B cell (primary cell): ENCODE measurements around the gene PRSS16. TPM values are rescaled to one million over a fixed set of nuclear protein-coding genes. Genes with fewer than 3 reads are reported as not detected.

Experiments
- ATAC-seq: fragments of 200-7000 bp; cut with Tn5 transposase; one replicate; pipeline ENCODE4 v1.10.0; 2021; ENCODE audit warnings: low read depth, mild to moderate bottlenecking, moderate number of reproducible peaks, moderate library complexity
- CTCF ChIA-PET: fragments of 350-600 bp; sonication (Branson Sonifier 250); formaldehyde crosslinking; loops from one replicate; lab custom pipeline; 2021; ENCODE audit warnings: antibody characterized with exemption, inconsistent platforms; lab: Charles Lee
- POLR2A ChIA-PET: fragments of 350-600 bp; sonication (Branson Sonifier 250); formaldehyde crosslinking; loops from one replicate; lab custom pipeline; 2021; ENCODE audit warnings: antibody characterized with exemption; lab: Charles Lee
- DNase-seq: peaks from one replicate; pipeline ENCODE4 v3.0.0; 2013
- H2AFZ ChIP-seq: 2 replicates; pipeline ENCODE4 v1.6.1; 2012; ENCODE audit warnings: mild to moderate bottlenecking, low read depth, low read length; ENCODE audit not compliant: insufficient read depth, poor library complexity, severe bottlenecking
- H3K27ac ChIP-seq, 2 donors: 1 replicate in 1 of 2; 2 replicates in 1 of 2; pipeline ENCODE4 v1.5.1; 2012 to 2013; ENCODE audit warnings: low read length in 2 of 2, mild to moderate bottlenecking in 2 of 2, moderate library complexity in 1 of 2
- H3K27me3 ChIP-seq, 4 experiments: fragments of 200-600 bp in 1 of 4; sonication (generic) in 1 of 4; replicated peaks in 1 of 4; 1 replicate in 2 of 4; 2 replicates in 2 of 4; pipeline versions ENCODE4 v1.6.1 to v1.7.0; 2013 to 2016; ENCODE audit warnings: low read length in 3 of 4, mild to moderate bottlenecking in 2 of 4, mixed read lengths in 1 of 4, moderate library complexity in 1 of 4; ENCODE audit not compliant: insufficient read depth in 4 of 4, control insufficient read depth in 3 of 4; ENCODE audit errors: control extremely low read depth in 1 of 4
- H3K36me3 ChIP-seq, 2 experiments: replicated peaks in 1 of 2; 1 replicate in 1 of 2; 2 replicates in 1 of 2; pipeline versions ENCODE4 v1.6.1 to v1.7.1; 2013; ENCODE audit warnings: low read length in 1 of 2; ENCODE audit not compliant: insufficient read depth in 2 of 2, control insufficient read depth in 1 of 2; ENCODE audit errors: control extremely low read depth in 1 of 2, extremely low read depth in 1 of 2
- H3K4me1 ChIP-seq, 2 donors: fragments of 200-600 bp in 1 of 2; sonication (generic) in 1 of 2; 1 replicate in 1 of 2; 2 replicates in 1 of 2; pipeline versions ENCODE4 v1.5.1 to v1.6.1; 2013 to 2017; ENCODE audit warnings: low read length in 2 of 2; ENCODE audit not compliant: control insufficient read depth in 2 of 2, insufficient read depth in 2 of 2
- H3K4me2 ChIP-seq: replicated peaks from 2 replicates; pipeline ENCODE3; 2012; ENCODE audit warnings: mild to moderate bottlenecking, low read depth, low read length; ENCODE audit not compliant: poor library complexity, severe bottlenecking
- H3K4me3 ChIP-seq, 5 experiments: fragments of 200-600 bp in 1 of 5; sonication (generic) in 1 of 5; 1 replicate in 3 of 5; 2 replicates in 2 of 5; pipeline versions ENCODE4 v1.5.1 to v1.7.0; 2011 to 2016; ENCODE audit warnings: low read length in 4 of 5, mild to moderate bottlenecking in 4 of 5, low read depth in 2 of 5, control low read depth in 1 of 5, moderate library complexity in 1 of 5; ENCODE audit not compliant: insufficient read depth in 1 of 5; ENCODE audit errors: control extremely low read depth in 1 of 5, extremely low read depth in 1 of 5
- H3K79me2 ChIP-seq: fragments of 200-600 bp; sonication (generic); one replicate; pipeline ENCODE4 v1.6.0; 2016; ENCODE audit warnings: low read length; ENCODE audit not compliant: control insufficient read depth, insufficient read depth
- H3K9ac ChIP-seq: fragments of 200-600 bp; sonication (generic); 2 replicates; pipeline ENCODE4 v1.6.1; 2017; ENCODE audit warnings: mild to moderate bottlenecking, low read length, moderate library complexity
- H3K9me3 ChIP-seq, 3 donors: one replicate each; pipeline versions ENCODE4 v1.6.1 to v1.7.1; 2013; ENCODE audit warnings: low read length in 2 of 3; ENCODE audit not compliant: control insufficient read depth in 2 of 3, insufficient read depth in 1 of 3; ENCODE audit errors: control extremely low read depth in 1 of 3
- H4K20me1 ChIP-seq: 2 replicates; pipeline ENCODE4 v1.6.0; 2012; ENCODE audit warnings: mild to moderate bottlenecking, low read length; ENCODE audit not compliant: insufficient read depth, control insufficient read depth, poor library complexity, severe bottlenecking
- H3K27ac Mint-ChIP-seq: one replicate; pipeline ENCODE4 v1.8.0; 2021; ENCODE audit warnings: mixed read lengths
- H3K27me3 Mint-ChIP-seq: one replicate; pipeline ENCODE4 v1.8.0; 2021; ENCODE audit warnings: mixed read lengths
- H3K4me1 Mint-ChIP-seq: one replicate; pipeline ENCODE4 v1.8.0; 2021; ENCODE audit warnings: mixed read lengths
- H3K4me3 Mint-ChIP-seq: one replicate; pipeline ENCODE4 v1.8.0; 2021; ENCODE audit warnings: mixed read lengths
- H3K9me3 Mint-ChIP-seq: one replicate; pipeline ENCODE4 v1.8.0; 2022; ENCODE audit warnings: mixed read lengths; ENCODE audit not compliant: insufficient read depth
- EZH2 ChIP-seq: IDR thresholded peaks from 2 replicates; pipeline ENCODE4 v1.6.1; 2012; ENCODE audit warnings: borderline replicate concordance, low read depth, mild to moderate bottlenecking, moderate library complexity, low read length; ENCODE audit not compliant: insufficient read depth, poor library complexity, severe bottlenecking
- WGBS: methylation state at CpG from one replicate; pipeline ENCODE4 v1.1.5; 2013; ENCODE audit warnings: missing lambda C conversion rate; ENCODE audit not compliant: insufficient coverage; 5-methylcytosine and 5-hydroxymethylcytosine counted together
- intact Hi-C: fragments of 100-400 bp; cut with micrococcal nuclease; formaldehyde crosslinking; loops from one replicate; pipeline ENCODE4 v1.10.0; 2022
- polyA plus RNA-seq: library from polyadenylated mRNA; depleted of rRNA; stranded (reverse); fragments of >200 nt; gene quantifications from 2 replicates; pipeline ENCODE4 v1.2.3, GENCODE V29; 2012
- total RNA-seq, 2 donors: library from RNA; stranded (reverse); fragments of 120-200 nt in 1 of 2; gene quantifications; 1 replicate in 1 of 2; 2 replicates in 1 of 2; pipeline versions ENCODE4 v1.2.3 to v1.2.4, GENCODE V29; 2013 to 2022
- TF ChIP-seq, protein P1 (sequence below): fragments of 200-600 bp; IDR thresholded peaks from one replicate; pipeline ENCODE4 v1.8.0; 2022; ENCODE audit warnings: antibody characterized with exemption, mild to moderate bottlenecking

Gene PRSS16
- total and polyA plus RNA-seq, 2 donors (not counting 1 experiment from before 2014, with no cell fraction given), result 1.3 to 2.4 TPM

DNA sequence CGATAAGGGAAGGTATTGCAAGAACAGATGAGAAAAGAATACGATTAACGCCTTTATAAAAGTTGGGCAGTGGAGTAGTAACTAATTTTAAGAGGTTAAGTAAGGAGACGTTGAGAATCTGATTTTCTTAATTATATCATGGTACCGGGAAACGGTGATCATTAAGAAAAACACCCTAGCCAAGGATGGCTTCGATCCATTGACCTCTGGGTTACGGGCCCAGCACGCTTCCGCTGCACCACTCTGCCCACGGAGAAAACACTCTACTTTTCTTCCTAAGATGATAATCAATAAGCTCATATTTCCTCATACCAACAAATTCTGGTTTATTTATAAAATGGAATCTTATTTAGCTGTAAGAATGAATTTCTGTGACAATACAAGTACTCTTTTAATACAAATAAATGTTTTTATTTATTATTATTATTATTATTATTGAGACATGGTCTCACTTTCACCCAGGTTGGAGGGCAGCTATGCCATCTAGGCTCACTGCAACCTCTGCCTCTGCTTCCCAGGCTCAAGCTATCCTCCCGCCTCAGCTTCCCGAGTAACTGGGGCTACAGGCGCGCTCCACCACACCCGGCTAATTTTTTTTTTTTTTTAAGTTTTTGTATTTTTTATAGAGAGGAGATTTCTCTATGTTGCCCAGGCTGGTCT is 56.2 kb downstream of the PRSS16 start:
- Histone ChIP-seq H3K4me1 (no peaks in the 10 kb centered on the region), H2AFZ (no peak overlapping the region), H3K9ac (no peak overlapping the region), H3K27me3 (peaks cover 0 to 46% (median 30%) of the 10 kb centered on the region in 4 experiments), H4K20me1 (no peaks in the 10 kb centered on the region), H3K4me3 (no peak overlapping the region), H3K36me3 (no peaks in the 10 kb centered on the region), H3K79me2 (no peaks in the 10 kb centered on the region), H3K4me2 (no peak overlapping the region), H3K9me3 (peaks cover 0 to 21% (median 5%) of the 10 kb centered on the region in 3 donors), H3K27ac (no peak overlapping the region)
- ChIA-PET POLR2A (no interaction called here), CTCF (interaction anchor here (1.7 to 2.6 kb wide), 2 partner anchors 9 to 11 kb away, joined by 7 to 12 read pairs; no protein-coding TSS in a partner anchor)
- no peak for TF ChIP-seq EZH2
- TF ChIP-seq, protein P1, sequence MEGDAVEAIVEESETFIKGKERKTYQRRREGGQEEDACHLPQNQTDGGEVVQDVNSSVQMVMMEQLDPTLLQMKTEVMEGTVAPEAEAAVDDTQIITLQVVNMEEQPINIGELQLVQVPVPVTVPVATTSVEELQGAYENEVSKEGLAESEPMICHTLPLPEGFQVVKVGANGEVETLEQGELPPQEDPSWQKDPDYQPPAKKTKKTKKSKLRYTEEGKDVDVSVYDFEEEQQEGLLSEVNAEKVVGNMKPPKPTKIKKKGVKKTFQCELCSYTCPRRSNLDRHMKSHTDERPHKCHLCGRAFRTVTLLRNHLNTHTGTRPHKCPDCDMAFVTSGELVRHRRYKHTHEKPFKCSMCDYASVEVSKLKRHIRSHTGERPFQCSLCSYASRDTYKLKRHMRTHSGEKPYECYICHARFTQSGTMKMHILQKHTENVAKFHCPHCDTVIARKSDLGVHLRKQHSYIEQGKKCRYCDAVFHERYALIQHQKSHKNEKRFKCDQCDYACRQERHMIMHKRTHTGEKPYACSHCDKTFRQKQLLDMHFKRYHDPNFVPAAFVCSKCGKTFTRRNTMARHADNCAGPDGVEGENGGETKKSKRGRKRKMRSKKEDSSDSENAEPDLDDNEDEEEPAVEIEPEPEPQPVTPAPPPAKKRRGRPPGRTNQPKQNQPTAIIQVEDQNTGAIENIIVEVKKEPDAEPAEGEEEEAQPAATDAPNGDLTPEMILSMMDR, result no peak
- ATAC-seq (no peak), DNase-seq (no peak)
- intact Hi-C loops, result no loop called here
- Mint-ChIP-seq H3K27me3 (peaks cover 71% of the 10 kb centered on the region), H3K4me3 (no peak overlapping the region), H3K27ac (no peak overlapping the region), H3K9me3 (no peaks in the 10 kb centered on the region), H3K4me1 (no peaks in the 10 kb centered on the region)
- 100% methylated on average over 1 of the region's 16 CpGs for WGBS

Other genes with a start within 250 kb of the PRSS16 start
- not detected in 2 replicates for gene POM121L2, start 64.6 kb downstream of the PRSS16 start, total RNA-seq
- not detected in 2 replicates for gene POM121L2, start 64.6 kb downstream of the PRSS16 start, polyA plus RNA-seq
- gene ZNF391, start 141.1 kb downstream of the PRSS16 start, total RNA-seq, result 4.4 and 7.0 TPM in 2 replicates
- gene ZNF391, start 141.1 kb downstream of the PRSS16 start, polyA plus RNA-seq, result 1.3 and 1.4 TPM in 2 replicates
- 11.8 TPM in 2 replicates for gene ZNF184, start 225.4 kb downstream of the PRSS16 start, total RNA-seq
- gene ZNF184, start 225.4 kb downstream of the PRSS16 start, polyA plus RNA-seq, result 3.7 and 6.9 TPM in 2 replicates